DMS79 treated with DMSO at 0.1 percent for 48 hours (cell line): ENCODE measurements around the gene BEND3.
"Not testable (repeated sequence)": the region's sequence is repeated elsewhere in the genome, so short reads cannot be mapped to it uniquely, and the experiment has no call there.

ENCODE experiments used
- DNase-seq: peaks from one replicate; lab custom pipeline; 2025; lab: John Stamatoyannopoulos, UW

The BEND3 gene

GRCh38 chr6:107033126-107033525 lies 82.2 kb downstream of the BEND3 start:
- DNase-seq: no peak

- no peak for DNase-seq
Observed at GRCh38 chr6:107032051-107032450, 83.3 kb downstream of the BEND3 start.

GRCh38 chr6:107030151-107030550 lies 85.2 kb downstream of the BEND3 start:
- DNase-seq: no peak

DNA sequence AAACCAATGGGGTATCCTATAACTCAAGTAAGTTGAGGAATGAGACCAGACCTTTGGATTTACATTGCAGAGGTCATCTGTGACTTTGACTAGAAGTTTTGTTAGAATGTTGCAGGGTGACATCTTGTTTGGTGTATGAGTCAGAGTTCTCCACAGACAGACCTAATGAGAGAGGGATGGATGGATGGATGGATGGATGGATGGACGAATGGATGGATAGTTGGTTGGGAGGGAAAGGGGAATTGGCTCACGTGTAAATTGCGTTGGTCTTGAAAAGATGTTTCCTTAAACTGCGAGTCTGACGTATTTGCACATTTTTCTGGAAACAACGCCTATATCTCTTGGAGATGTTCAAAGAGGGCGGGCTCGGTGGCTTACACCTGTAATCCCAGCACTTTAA lies 88.3 kb downstream of the BEND3 start:
- no peak for DNase-seq

GRCh38 chr6:107021446-107022185 lies 93.7 kb downstream of the BEND3 start:
- no peak for DNase-seq

DNA sequence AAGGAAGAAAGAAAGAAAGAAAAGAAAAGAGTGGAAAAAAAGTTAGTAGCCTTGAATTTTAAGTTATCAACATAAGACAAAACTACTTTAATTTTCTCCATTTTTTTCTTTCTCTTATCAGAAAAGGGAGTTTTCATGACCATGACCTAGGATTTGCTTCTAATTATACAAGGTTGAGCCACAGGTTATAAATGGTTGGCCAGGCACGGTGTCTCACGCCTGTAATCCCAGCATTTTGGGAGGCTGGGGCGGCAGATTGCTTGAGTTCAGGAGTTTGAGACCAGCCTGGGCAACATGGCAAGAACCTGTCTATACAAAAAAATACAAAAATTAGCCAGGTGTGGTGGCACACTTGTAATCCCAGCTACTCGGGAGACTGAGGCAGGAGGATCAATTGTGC lies 95.1 kb downstream of the BEND3 start:
- no peak for DNase-seq

GRCh38 chr6:107019628-107020027 lies 95.7 kb downstream of the BEND3 start:
- DNase-seq: not testable (repeated sequence)

DNA sequence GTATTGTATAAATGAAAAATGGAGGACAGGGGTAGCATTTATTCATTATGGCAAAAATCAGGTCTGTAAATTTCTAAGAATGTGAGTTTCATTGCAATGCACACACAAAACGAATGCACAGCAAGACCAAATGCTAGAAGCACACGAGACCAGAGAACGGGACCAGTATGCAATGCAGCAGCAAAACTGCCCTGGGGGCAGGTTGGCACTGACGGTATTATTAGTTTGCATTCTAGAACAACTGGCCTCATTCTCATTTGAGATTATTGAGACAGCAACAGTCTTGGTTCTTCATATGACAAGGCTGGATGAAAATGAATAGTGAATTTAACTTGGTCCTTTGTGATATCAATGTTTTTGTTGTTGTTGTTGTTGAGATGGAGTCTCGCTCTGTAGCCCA lies 96.3 kb downstream of the BEND3 start:
- no peak for DNase-seq
